PC-3 (cell line): ENCODE data around the gene C19orf53. TPM values are rescaled to one million over a fixed set of nuclear protein-coding genes. Genes with fewer than 3 reads are reported as not detected.

Experiments
- ATAC-seq: fragments of 200-7000 bp; cut with Tn5 transposase; 2 replicates; pipeline ENCODE4 v1.9.1; 2020; ENCODE audit warnings: mild to moderate bottlenecking, moderate library complexity
- BruUV-seq: library from RNA; stranded (reverse); fragments of 400-500 nt; replicated peaks from 2 replicates; lab custom pipeline; 2021; lab: Mats Ljungman, UMichigan
- CTCF ChIA-PET: fragments of 300-600 bp; sonication (Branson Sonifier 250); formaldehyde crosslinking; loops from one replicate; lab custom pipeline; 2022; ENCODE audit warnings: antibody characterized with exemption; lab: Charles Lee
- POLR2A ChIA-PET: fragments of 300-600 bp; sonication (Branson Sonifier 250); formaldehyde crosslinking; loops from one replicate; lab custom pipeline; 2022; ENCODE audit warnings: antibody characterized with exemption; ENCODE audit not compliant: unreplicated experiment; lab: Charles Lee
- DNase-seq: peaks from one replicate; pipeline ENCODE4 v3.0.0-alpha.2; 2015
- H2AFZ ChIP-seq: fragments of 300-600 bp; sonication (generic); 2 replicates; pipeline ENCODE4 v1.6.0; 2016; ENCODE audit warnings: antibody characterized with exemption, low read length
- H3F3A ChIP-seq: fragments of 300-600 bp; sonication (generic); one replicate; pipeline ENCODE4 v1.6.0; 2017; ENCODE audit warnings: antibody characterized with exemption, low read length, control low read depth, mild to moderate bottlenecking; ENCODE audit not compliant: unreplicated experiment
- H3K27ac ChIP-seq: fragments of 300-600 bp; sonication (generic); 2 replicates; pipeline ENCODE4 v1.5.1; 2016; ENCODE audit warnings: mild to moderate bottlenecking, low read length
- H3K27me3 ChIP-seq: fragments of 300-600 bp; sonication (generic); 2 replicates; pipeline ENCODE4 v1.6.1; 2016; ENCODE audit warnings: low read length, mixed read lengths
- H3K36me3 ChIP-seq: fragments of 300-600 bp; sonication (generic); 2 replicates; pipeline ENCODE4 v1.6.1; 2016; ENCODE audit warnings: low read depth, mixed run types, low read length, mixed read lengths
- H3K4me1 ChIP-seq: fragments of 300-600 bp; sonication (generic); 2 replicates; pipeline ENCODE4 v1.5.1; 2016; ENCODE audit warnings: low read length; ENCODE audit not compliant: insufficient read depth
- H3K4me2 ChIP-seq: fragments of 300-600 bp; sonication (generic); 2 replicates; pipeline ENCODE4 v1.6.0; 2016; ENCODE audit warnings: low read length
- H3K4me3 ChIP-seq: fragments of 300-600 bp; sonication (generic); 2 replicates; pipeline ENCODE4 v1.5.1; 2016; ENCODE audit warnings: mild to moderate bottlenecking, low read length, mixed read lengths
- H3K79me2 ChIP-seq: fragments of 300-600 bp; sonication (generic); 2 replicates; pipeline ENCODE4 v1.6.1; 2017; ENCODE audit warnings: low read length, mixed read lengths
- H3K9ac ChIP-seq: fragments of 300-600 bp; sonication (generic); 2 replicates; pipeline ENCODE4 v1.6.0; 2016; ENCODE audit warnings: mild to moderate bottlenecking, low read length
- H3K9me2 ChIP-seq: fragments of 300-600 bp; sonication (generic); replicated peaks from 2 replicates; pipeline ENCODE4 v1.6.1; 2016; ENCODE audit warnings: mixed run types, low read length, mixed read lengths
- H3K9me3 ChIP-seq: fragments of 300-600 bp; sonication (generic); 2 replicates; pipeline ENCODE4 v1.6.1; 2016; ENCODE audit warnings: low read length, mixed read lengths
- H4K20me1 ChIP-seq: fragments of 300-600 bp; sonication (generic); 2 replicates; pipeline ENCODE4 v1.6.1; 2016; ENCODE audit warnings: low read length, mixed read lengths
- CTCF ChIP-seq: fragments of 300-600 bp; sonication (generic); conservative IDR thresholded peaks from 2 replicates; pipeline ENCODE4 v1.5.1; 2017; ENCODE audit warnings: antibody characterized with exemption, low read depth, mild to moderate bottlenecking, low read length
- EZH2 ChIP-seq: fragments of 300-600 bp; sonication (generic); IDR thresholded peaks from one replicate; pipeline ENCODE4 v1.6.1; 2017; ENCODE audit warnings: antibody characterized with exemption, mild to moderate bottlenecking, low read length; ENCODE audit not compliant: unreplicated experiment
- EZH2phosphoT487 ChIP-seq: fragments of 300-600 bp; sonication (generic); IDR thresholded peaks from 2 replicates; pipeline ENCODE4 v1.6.1; 2018; ENCODE audit warnings: mild to moderate bottlenecking, antibody characterized with exemption, low read length, borderline replicate concordance
- intact Hi-C: fragments of 100-400 bp; cut with micrococcal nuclease; formaldehyde crosslinking; loops from 2 replicates; pipeline ENCODE4 v1.9.0; 2023
- total RNA-seq: library from RNA; depleted of rRNA; stranded (reverse); fragments of >200 nt; gene quantifications from 2 replicates; pipeline ENCODE4 v1.2.3, GENCODE V29; 2014

C19orf53 gene
- total RNA-seq, 1 experiment from 2014 or later: 341 TPM

- POLR2A ChIA-PET: no interaction called here
- H3K9me3 ChIP-seq: no peaks in the 10 kb centered on the region
- H3K4me3 ChIP-seq: no peak overlapping the region
- no peaks in the 10 kb centered on the region for H3F3A ChIP-seq
- intact Hi-C loops: no loop called here
- H3K79me2 ChIP-seq: no peaks in the 10 kb centered on the region
- ATAC-seq (peak; percentile 42), DNase-seq (no peak)
- CTCF ChIA-PET: no interaction called here
- H3K9me2 ChIP-seq: no peaks in the 10 kb centered on the region
- no peak overlapping the region for H3K27ac ChIP-seq
- H3K4me1 ChIP-seq: no peaks in the 10 kb centered on the region
- no peaks in the 10 kb centered on the region for H4K20me1 ChIP-seq
- H3K36me3 ChIP-seq: peaks cover 7% of the 10 kb centered on the region
- BruUV-seq: no TSS peak
- H3K27me3 ChIP-seq: no peaks in the 10 kb centered on the region
- no peak overlapping the region for H3K9ac ChIP-seq
- H3K4me2 ChIP-seq: no peak overlapping the region
- TF ChIP-seq EZH2phosphoT487 (no peak), CTCF (no peak), EZH2 (no peak)
- H2AFZ ChIP-seq: no peak overlapping the region
These were observed 42.9 kb downstream of the C19orf53 start for GRCh38 chr19:13817018-13817614.

GRCh38 chr19:13817615-13818371 is 43.5 kb downstream of the C19orf53 start:
- ATAC-seq (peak; percentile 36), DNase-seq (no peak)
- Histone ChIP-seq H3K79me2 (no peaks in the 10 kb centered on the region), H3K4me1 (no peaks in the 10 kb centered on the region), H3K36me3 (peaks cover 8% of the 10 kb centered on the region), H3K4me3 (no peak overlapping the region), H3K4me2 (no peak overlapping the region), H2AFZ (no peak overlapping the region), H3K27ac (no peak overlapping the region), H3K9me3 (no peaks in the 10 kb centered on the region), H3K9me2 (no peaks in the 10 kb centered on the region), H3K9ac (no peak overlapping the region), H4K20me1 (no peaks in the 10 kb centered on the region), H3F3A (no peaks in the 10 kb centered on the region), H3K27me3 (no peaks in the 10 kb centered on the region)
- intact Hi-C loops: no loop called here
- ChIA-PET CTCF (no interaction called here), POLR2A (no interaction called here)
- TF ChIP-seq EZH2 (no peak), EZH2phosphoT487 (no peak), CTCF (no peak)
- no TSS peak for BruUV-seq

- no peak for TF ChIP-seq EZH2
- TF ChIP-seq CTCF: no peak
- no peak for TF ChIP-seq EZH2phosphoT487
- no peaks in the 10 kb centered on the region for H3K4me1 ChIP-seq
- no peaks in the 10 kb centered on the region for H3K27me3 ChIP-seq
- CTCF ChIA-PET: no interaction called here
- intact Hi-C loops: no loop called here
- H3K9me3 ChIP-seq: no peaks in the 10 kb centered on the region
- POLR2A ChIA-PET: no interaction called here
- no peak overlapping the region for H3K9ac ChIP-seq
- no peaks in the 10 kb centered on the region for H3K79me2 ChIP-seq
- no peaks in the 10 kb centered on the region for H3F3A ChIP-seq
- DNase-seq: no peak
- no peak for ATAC-seq
- H2AFZ ChIP-seq: no peak overlapping the region
- no peaks in the 10 kb centered on the region for H4K20me1 ChIP-seq
- H3K9me2 ChIP-seq: no peaks in the 10 kb centered on the region
- no peak overlapping the region for H3K4me2 ChIP-seq
- no peak overlapping the region for H3K4me3 ChIP-seq
- H3K27ac ChIP-seq: no peak overlapping the region
- BruUV-seq: no TSS peak
- peaks cover 8% of the 10 kb centered on the region for H3K36me3 ChIP-seq
These were observed 45.0 kb downstream of the C19orf53 start for GRCh38 chr19:13819238-13819637.
